ENCODE measurements around the gene FILIP1. TPM values are rescaled to one million over a fixed set of nuclear protein-coding genes. Genes with fewer than 3 reads are reported as not detected.
"Not testable (repeated sequence)": the region's sequence is repeated elsewhere in the genome, so short reads cannot be mapped to it uniquely, and the experiment has no call there.

Gene FILIP1
- total RNA-seq, 2 donors from 2014 or later = 78.2 to 117 TPM

DNA sequence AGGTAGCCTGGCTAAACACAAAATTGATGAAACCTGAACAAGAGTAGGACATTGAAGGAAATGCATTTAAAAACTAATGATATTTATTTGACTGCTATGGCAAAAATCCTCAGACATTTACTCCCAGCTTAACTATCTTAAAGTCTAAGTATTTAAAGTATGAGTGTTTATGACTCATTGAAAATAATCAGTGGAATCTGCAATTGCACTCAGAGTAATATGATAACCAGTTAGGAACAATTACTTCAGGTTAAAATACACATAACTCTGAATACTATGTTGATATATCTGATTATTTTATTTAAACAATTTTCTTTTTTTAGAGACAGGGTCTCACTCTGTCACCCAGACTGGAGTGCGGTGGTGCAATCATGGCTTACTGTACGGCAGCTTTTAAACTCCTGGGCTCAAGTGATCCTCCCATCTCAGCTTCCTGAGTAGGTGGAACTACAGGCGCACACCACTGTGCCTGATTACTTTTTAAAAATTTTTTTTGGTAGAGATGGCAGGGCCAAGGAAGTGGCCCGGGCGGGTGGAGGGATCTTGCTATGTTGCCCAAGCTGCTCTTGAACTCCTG, 43.9 kb downstream of the FILIP1 start:
- no peak overlapping the region for H3K27ac ChIP-seq
- TF ChIP-seq, protein P1, sequence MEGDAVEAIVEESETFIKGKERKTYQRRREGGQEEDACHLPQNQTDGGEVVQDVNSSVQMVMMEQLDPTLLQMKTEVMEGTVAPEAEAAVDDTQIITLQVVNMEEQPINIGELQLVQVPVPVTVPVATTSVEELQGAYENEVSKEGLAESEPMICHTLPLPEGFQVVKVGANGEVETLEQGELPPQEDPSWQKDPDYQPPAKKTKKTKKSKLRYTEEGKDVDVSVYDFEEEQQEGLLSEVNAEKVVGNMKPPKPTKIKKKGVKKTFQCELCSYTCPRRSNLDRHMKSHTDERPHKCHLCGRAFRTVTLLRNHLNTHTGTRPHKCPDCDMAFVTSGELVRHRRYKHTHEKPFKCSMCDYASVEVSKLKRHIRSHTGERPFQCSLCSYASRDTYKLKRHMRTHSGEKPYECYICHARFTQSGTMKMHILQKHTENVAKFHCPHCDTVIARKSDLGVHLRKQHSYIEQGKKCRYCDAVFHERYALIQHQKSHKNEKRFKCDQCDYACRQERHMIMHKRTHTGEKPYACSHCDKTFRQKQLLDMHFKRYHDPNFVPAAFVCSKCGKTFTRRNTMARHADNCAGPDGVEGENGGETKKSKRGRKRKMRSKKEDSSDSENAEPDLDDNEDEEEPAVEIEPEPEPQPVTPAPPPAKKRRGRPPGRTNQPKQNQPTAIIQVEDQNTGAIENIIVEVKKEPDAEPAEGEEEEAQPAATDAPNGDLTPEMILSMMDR (IDR thresholded peaks at IDR 0.05) = no peak

DNA sequence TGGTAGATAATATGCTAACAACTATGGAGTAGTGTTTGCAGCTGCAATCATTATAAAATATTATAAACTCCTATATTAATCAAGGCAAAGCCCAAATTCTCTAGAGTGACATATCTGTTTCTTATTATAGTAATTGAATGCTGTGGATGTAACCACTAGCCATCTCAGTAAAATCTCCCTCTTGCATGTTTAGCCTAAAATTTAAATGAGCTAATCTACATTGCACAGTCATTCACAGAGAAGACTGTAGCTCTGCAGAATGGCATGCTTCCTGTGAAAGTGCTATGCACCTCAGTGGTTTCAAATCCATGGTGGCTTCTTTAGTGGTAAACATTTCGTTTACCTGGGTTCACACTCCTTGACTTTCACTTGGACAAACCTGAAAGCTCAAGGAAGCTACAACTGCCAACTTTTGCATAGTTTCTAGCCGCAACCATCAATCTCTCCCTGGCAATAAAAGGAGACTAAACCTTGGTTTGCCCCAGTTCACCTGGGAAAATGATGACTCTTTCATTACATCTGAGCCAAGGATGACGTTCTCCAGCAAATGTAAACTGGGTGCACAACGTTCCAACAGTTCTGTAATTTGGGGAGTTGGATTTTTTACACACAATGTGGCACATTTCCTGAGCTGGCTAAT, 47.2 kb downstream of the FILIP1 start:
- H3K27ac ChIP-seq = no peak overlapping the region
- H3K4me1 ChIP-seq = peaks cover 0 to 20% of the 10 kb centered on the region in 2 donors
- H3K27me3 ChIP-seq = no peaks in the 10 kb centered on the region
- TF ChIP-seq, protein P1 (IDR thresholded peaks at IDR 0.05) = no peak
- DNase-seq (ENCODE audit: low spot score) = no peak
- no peaks in the 10 kb centered on the region for H3K36me3 ChIP-seq
- H3K9me3 ChIP-seq = no peaks in the 10 kb centered on the region
- no peak overlapping the region for H3K4me3 ChIP-seq

More for the DNA sequence above, 43.9 kb downstream of the FILIP1 start:
- Histone ChIP-seq H3K36me3 (no peaks in the 10 kb centered on the region), H3K27me3 (no peaks in the 10 kb centered on the region), H3K4me3 (no peak overlapping the region), H3K4me1 (peaks cover 0 to 8% of the 10 kb centered on the region in 2 donors), H3K9me3 (no peaks in the 10 kb centered on the region)
- no peak for DNase-seq (ENCODE audit: low spot score)

DNA sequence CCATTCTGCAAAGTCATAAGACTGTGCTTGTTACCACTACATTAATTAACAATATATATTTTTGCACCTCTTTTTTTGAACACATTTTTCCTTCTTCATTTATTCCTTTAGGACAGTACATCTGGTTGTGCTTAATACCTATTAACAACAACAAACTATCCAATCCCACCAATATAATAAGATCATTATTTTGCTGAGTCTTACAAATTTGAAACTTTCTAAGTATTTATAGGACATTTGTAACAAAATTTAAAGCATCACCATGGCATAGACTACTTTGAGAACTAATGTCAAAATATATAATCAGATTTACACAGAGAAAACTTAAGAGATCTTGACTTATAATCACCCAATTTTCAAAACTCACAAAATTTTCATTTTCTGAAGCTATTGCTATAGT, 47.9 kb downstream of the FILIP1 start:
- TF ChIP-seq, protein P1 (IDR thresholded peaks at IDR 0.05) = no peak
- H3K4me3 ChIP-seq = no peak overlapping the region
- no peaks in the 10 kb centered on the region for H3K9me3 ChIP-seq
- no peak overlapping the region for H3K27ac ChIP-seq
- peaks cover 0 to 20% of the 10 kb centered on the region in 2 donors for H3K4me1 ChIP-seq
- no peaks in the 10 kb centered on the region for H3K27me3 ChIP-seq
- no peak for DNase-seq (ENCODE audit: low spot score)
- H3K36me3 ChIP-seq = no peaks in the 10 kb centered on the region

DNA sequence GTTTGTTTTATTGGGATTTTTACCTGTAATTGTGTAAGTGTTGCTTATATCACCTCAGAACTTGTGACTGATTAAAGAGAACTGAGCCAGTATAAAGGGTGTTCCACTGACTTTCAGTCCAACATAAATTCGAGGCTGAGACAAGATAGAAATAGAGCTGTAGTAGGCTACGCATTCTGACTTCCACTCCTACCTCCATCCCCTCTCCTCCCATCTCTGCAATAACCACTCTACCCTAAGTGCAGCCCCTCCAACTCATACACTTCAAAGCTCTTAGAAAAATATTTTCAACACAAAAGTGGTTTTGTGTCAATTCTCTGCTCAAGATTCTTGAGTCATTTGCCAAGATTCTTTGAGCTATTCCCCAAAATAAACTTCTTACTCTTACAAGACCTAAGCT, 48.7 kb downstream of the FILIP1 start:
- Histone ChIP-seq H3K9me3 (no peaks in the 10 kb centered on the region), H3K36me3 (no peaks in the 10 kb centered on the region), H3K4me3 (no peak overlapping the region), H3K4me1 (peaks cover 0 to 23% of the 10 kb centered on the region in 2 donors), H3K27ac (no peak overlapping the region), H3K27me3 (no peaks in the 10 kb centered on the region)
- TF ChIP-seq, protein P1 (IDR thresholded peaks at IDR 0.05) = no peak
- no peak for DNase-seq (ENCODE audit: low spot score)

DNA sequence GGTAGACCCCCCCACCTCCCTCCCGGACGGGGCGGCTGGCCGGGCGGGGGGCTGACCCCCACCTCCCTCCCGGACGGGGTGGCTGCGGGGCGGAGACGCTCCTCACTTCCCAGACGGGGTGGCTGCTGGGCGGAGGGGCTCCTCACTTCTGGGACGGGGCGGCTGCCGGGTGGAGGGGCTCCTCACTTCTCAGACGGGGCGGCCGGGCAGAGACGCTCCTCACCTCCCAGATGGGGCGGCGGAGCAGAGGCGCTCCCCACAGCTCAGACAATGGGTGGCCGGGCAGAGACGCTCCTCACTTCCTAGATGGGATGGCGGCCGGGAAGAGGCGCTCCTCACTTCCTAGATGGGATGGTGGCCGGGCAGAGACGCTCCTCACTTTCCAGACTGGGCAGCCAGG, 51.7 kb downstream of the FILIP1 start:
- H3K36me3 ChIP-seq; H3K4me3 ChIP-seq; H3K9me3 ChIP-seq; DNase-seq (ENCODE audit: low spot score); H3K27me3 ChIP-seq: not testable (repeated sequence)
- Histone ChIP-seq H3K4me1 (peaks cover 0 to 52% of the 10 kb centered on the region in 2 donors), H3K27ac (peak overlapping the region in 1 of 2 donors; percentile 7)

DNA sequence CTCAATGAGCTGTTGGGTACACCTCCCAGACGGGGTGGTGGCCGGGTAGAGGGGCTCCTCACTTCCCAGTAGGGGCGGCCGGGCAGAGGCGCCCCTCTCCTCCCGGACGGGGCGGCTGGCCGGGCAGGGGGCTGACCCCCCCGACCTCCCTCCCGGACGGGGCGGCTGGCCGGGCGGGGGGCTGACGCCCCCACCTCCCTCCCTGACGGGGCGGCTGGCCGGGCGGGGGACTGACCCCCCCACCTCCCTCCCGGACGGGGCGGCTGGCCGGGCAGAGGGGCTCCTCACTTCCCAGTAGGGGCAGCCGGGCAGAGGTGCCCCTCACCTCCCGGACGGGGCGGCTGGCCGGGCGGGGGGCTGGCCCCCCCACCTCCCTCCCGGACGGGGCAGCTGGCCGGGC, 52.1 kb downstream of the FILIP1 start:
- Histone ChIP-seq H3K27ac (peak overlapping the region in 1 of 2 donors; percentile 7), H3K4me1 (peaks cover 0 to 56% of the 10 kb centered on the region in 2 donors)
- not testable (repeated sequence) for H3K9me3 ChIP-seq; H3K27me3 ChIP-seq; H3K36me3 ChIP-seq; H3K4me3 ChIP-seq; DNase-seq (ENCODE audit: low spot score)
